GM18870 (cell line): ENCODE data around the gene NAP1L5.

Source experiments
- ATAC-seq: cut with Tn5 transposase; IDR thresholded peaks from one replicate; pipeline ENCODE4 v1.9.1; 2021; ENCODE audit warnings: moderate library complexity; ENCODE audit not compliant: unreplicated experiment

Gene NAP1L5

DNA sequence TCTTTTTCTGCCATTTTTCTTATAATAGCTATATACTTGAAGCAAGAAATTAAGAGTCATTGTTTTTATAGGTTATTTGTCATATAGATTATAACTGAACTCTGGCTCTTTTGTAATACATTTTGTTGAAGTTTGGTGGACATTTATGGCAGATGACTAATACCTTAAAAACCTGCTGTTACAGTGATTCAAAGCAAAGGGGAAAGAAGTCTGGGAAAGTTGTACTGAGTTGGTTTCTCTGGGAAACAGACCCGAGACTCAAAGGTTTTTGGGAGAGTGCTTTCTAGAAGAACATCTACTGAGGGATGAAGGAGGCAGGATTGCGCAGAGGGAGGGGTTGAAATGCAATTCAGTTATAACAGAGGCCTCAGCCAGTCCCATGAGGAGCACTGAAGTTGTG is 35.9 kb downstream of the NAP1L5 start:
- ATAC-seq, result no peak

DNA sequence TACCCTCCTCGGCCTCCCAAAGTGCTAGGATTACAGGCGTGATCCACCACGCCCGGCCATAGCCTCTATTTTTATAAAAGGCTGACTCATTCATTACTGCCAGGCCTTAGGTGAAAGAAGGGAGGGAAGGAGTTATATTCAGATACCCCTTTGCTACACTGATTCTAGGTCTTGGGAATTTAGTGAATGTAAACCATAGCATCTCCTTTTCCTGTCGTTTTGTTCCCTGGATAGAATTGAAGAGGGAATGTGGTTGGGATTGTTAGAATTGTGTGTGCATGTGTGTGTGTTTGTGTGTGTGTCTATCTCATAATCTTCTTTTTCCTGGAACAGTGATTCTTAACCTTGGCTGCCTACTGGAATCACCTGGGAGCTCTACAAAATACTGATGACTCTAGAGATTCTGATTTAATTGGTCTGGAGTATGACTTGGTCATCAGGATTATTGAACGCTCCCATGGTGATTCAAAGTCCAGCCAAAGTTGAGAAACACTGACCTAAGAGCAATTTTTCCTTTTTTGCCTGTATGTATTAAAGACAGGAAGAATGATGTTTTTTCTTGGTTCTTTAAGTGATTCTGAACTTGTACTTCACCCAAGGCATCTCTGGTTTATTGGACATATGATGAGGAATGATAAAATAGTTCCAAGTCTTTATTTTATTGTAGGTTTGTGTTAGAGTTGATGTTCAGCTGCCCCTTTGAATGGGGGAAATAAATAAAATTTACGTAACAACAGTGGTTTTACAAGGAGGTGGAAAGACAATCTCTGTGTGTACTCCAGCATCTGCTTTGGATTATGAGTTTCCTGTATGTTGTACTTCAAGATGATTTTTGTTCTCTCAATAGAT is 37.0 kb downstream of the NAP1L5 start:
- no peak for ATAC-seq

DNA sequence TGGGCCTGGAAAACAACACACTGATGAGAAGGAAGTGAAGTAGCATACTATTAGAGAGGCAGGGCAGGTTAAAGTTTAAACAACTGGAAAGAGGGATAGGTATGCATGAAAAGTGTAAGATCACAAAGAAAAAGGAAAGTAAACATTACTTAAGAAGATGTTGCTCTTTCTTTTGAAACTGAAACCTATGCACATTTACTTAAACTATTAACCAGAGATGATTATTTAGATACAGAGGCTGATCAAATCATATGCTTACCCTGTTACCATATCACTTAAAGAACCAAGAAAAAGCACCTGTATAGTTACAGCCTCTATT is 37.8 kb downstream of the NAP1L5 start:
- no peak for ATAC-seq

DNA sequence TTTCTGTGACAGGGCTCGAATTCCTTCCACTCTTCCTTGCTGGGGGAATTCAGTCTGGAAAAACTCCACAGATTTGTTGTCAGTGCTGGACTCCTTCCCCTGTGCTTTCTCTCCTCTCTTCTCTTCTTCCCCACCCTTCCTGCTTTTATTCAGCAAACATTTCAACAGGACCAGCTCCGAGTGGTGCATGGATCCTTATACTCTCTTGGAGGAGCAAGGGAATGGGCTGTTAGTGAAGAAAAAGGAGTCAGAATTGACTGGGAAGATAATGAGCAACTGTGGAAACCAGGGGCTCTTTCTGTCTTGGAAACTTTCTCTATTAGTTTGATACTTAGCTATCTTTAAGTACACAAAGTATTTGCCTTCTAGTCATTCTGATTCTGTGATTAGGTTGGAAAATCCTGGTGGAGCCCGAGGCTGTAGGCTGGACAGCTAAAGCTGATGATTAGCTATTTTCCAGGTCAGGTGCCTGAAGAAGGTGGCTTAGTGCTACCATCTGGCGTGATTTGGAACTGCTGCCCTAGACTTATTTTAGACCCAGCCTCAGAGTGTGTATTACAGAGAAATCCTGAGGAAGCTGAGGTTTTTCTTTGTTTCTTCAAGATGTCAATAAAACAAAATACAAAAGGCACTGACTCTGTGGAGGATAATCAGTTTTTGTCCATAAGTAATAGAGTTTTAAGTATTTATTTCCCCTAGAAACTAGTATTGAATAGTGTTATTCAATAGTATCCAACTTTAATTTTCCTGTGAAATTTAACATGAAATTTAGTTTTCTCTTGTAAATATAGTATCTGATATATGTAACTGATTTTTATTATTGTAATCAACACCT is 38.4 kb downstream of the NAP1L5 start:
- ATAC-seq, result peak; percentile 79

DNA sequence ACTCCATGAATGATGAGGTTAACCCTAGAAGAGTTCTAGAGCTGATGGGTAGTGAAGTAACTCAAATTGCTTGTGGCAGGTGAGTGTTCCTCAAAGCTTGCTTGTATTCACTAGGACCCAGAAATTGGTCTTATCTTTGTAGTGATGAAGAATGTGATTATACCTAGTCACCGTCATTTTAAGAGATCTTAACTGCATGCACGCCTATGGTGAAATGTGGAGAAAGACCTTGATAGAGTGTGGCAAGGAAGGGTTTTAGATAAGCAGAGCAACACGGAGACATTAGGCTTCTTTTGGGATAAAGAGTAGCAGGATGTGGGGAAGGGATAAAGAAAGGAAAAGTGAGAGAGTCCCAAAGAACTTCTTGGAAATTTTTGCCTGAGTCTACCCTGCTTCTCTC is 42.4 kb downstream of the NAP1L5 start:
- no peak for ATAC-seq

DNA sequence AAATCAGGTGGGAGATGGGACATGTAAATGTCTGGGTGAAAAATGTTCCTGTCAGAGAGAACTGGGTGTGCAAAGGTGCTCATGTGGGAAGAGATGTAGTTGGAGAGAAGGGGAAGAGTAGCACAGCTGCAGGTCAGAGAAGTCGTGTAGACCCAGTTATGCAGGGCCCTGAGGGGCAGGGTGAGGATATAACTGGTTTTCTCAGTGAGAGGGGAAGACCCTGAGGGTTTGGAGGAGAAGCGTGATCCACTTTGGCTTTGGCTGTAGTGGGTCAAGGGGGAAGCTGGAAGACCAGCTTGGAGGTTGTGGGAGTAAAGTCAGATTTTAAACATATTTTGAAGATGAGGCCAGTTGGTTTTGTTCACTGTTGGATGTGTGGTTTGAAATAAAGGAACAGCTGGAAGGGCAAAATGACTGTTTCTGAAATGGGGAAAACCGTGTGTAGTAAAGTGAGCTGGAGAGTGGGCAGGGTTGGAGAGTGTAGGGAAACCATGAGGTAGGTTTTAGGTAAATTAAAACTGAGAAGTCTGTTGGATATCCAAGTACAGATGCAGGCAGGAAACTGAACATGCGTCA is 44.2 kb downstream of the NAP1L5 start:
- no peak for ATAC-seq

DNA sequence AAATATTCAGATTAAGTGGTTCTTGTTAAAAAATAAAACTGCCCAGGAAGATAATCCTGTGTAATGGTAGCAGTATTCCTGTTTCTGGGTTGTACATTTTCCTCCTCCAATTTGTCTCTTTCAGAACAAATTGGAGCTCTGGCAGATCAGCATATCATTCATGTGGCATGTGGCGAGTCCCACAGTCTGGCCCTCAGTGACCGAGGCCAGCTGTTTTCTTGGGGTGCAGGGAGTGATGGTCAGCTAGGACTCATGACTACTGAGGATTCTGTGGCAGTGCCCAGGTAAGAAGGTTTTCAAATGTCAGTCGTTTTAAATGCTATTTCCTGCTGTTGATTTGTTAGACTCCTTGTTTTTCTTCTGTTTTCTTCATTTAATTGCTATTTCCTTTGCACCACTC is 47.9 kb downstream of the NAP1L5 start:
- ATAC-seq, result no peak

DNA sequence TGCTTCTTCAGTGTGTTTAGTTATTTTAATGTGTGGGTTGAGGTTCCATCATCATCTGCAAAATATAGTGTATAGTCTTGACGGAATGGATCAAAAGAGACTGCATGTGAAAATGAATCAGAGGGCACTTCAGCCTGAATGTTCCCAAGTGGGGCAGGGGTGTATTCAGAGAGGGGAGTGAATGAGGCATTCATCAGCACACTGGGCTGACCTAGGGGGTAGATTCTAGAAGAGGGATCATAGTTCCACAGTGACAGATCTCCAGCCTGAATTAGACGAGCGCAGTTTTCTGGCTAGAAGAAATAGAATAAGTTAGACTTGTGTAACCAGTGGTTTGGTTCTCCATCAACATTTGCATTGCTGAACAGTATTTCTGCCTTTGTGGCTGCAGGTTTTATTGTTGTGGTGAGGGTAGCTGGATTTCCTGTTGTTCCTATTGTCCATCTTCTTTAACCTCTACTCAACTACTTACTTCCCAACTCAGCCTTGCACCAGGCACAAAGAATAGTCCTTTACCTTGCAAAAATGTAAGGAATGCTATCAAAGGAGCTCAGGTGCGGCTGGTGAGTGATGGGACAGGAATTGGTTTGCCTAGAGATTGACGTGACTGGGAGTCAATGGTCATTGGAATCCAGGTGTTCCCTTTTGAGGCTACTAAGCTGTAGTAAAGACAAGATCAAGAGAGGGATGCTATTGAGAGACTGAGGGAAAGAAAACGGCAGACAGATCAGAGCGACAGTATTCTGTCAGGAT is 50.9 kb downstream of the NAP1L5 start:
- ATAC-seq, result no peak

DNA sequence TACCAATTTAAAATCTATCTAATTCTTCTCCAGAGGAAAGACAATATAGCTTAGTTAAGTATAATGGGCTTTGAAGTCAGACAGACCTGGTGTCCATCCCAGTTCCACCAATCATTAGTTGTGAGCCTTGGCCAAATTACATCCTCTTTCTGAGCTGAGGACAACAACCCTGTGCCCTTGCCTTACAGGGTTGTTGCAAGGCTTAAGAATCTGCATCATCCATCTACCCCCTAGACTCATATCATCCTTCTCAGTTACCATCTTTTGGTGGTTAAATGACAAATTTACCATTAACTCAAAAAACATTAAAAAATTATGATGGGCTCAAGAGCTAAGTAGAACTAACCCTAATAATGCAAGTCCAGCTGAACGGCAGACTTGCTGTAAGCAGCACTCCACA is 51.6 kb downstream of the NAP1L5 start:
- ATAC-seq, result no peak
